Hepatocyte (in vitro differentiated cells): ENCODE data around the gene RGPD4.

Source experiments
- CTCF ChIP-seq: fragments of 200-600 bp; sonication (generic); IDR thresholded peaks from 2 replicates; pipeline ENCODE4 v1.5.1; 2016; ENCODE audit warnings: antibody characterized with exemption, mild to moderate bottlenecking; ENCODE audit not compliant: poor library complexity
- EZH2 ChIP-seq: fragments of 200-600 bp; sonication (generic); IDR thresholded peaks from 2 replicates; pipeline ENCODE4 v1.6.1; 2016; ENCODE audit warnings: antibody characterized with exemption, mild to moderate bottlenecking, borderline replicate concordance
- EZH2phosphoT487 ChIP-seq: fragments of 200-600 bp; sonication (generic); IDR thresholded peaks from one replicate; pipeline ENCODE4 v1.6.1; 2018; ENCODE audit warnings: antibody characterized with exemption, mild to moderate bottlenecking, low read depth, moderate library complexity; ENCODE audit not compliant: unreplicated experiment, severe bottlenecking

GRCh38 chr2:107927034-107927534 is 100.4 kb downstream of the RGPD4 start:
- TF ChIP-seq CTCF (no peak), EZH2 (no peak), EZH2phosphoT487 (no peak)
